Liver (tissue), 9 donors: ENCODE results near the gene VPS4B. TPM values are rescaled to one million over a fixed set of nuclear protein-coding genes. Genes with fewer than 3 reads are reported as not detected.

Source experiments
- DNase-seq: peaks from one replicate; pipeline ENCODE4 v3.0.0-alpha.2; 2017; ENCODE audit warnings: low spot score
- H3K27ac ChIP-seq, 2 donors: one replicate each; pipeline ENCODE4 v1.7.0; 2013; ENCODE audit warnings: inconsistent platforms in 2 of 2, low read length in 2 of 2, control low read depth in 1 of 2, low read depth in 1 of 2, mild to moderate bottlenecking in 1 of 2
- H3K27me3 ChIP-seq, 4 donors: one replicate each; pipeline versions ENCODE4 v1.6.1 to v1.7.0; 2013; ENCODE audit warnings: low read length in 3 of 4, inconsistent platforms in 1 of 4, mild to moderate bottlenecking in 1 of 4, moderate library complexity in 1 of 4; ENCODE audit not compliant: control insufficient read depth in 4 of 4, insufficient read depth in 4 of 4
- H3K36me3 ChIP-seq, 4 donors: one replicate each; pipeline versions ENCODE4 v1.6.1 to v1.7.0; 2013; ENCODE audit warnings: low read length in 3 of 4, mild to moderate bottlenecking in 3 of 4, low read depth in 1 of 4, moderate library complexity in 1 of 4; ENCODE audit not compliant: control insufficient read depth in 4 of 4, insufficient read depth in 3 of 4
- H3K4me1 ChIP-seq, 4 donors: one replicate each; pipeline versions ENCODE4 v1.6.1 to v1.7.0; 2013; ENCODE audit warnings: low read length in 3 of 4, mild to moderate bottlenecking in 3 of 4, moderate library complexity in 1 of 4; ENCODE audit not compliant: control insufficient read depth in 4 of 4, insufficient read depth in 4 of 4
- H3K4me3 ChIP-seq, 3 donors: one replicate each; pipeline versions ENCODE4 v1.6.1 to v1.7.0; 2013; ENCODE audit warnings: low read length in 3 of 3, control low read depth in 1 of 3, low read depth in 1 of 3, mild to moderate bottlenecking in 1 of 3
- H3K9ac ChIP-seq, 2 donors: one replicate each; pipeline ENCODE4 v1.7.0; 2013; ENCODE audit warnings: low read length in 2 of 2, mild to moderate bottlenecking in 2 of 2, moderate library complexity in 2 of 2, control low read depth in 1 of 2, low read depth in 1 of 2
- H3K9me3 ChIP-seq, 4 donors: one replicate each; pipeline versions ENCODE4 v1.6.1 to v1.7.0; 2013; ENCODE audit warnings: low read length in 3 of 4; ENCODE audit not compliant: control insufficient read depth in 4 of 4
- EGR1 ChIP-seq, 2 donors: IDR thresholded peaks; 2 replicates each; pipeline ENCODE4 v1.6.1; 2016 to 2018; ENCODE audit warnings: antibody characterized with exemption in 2 of 2, low read depth in 2 of 2
- FOXA2 ChIP-seq: IDR thresholded peaks from 2 replicates; pipeline ENCODE4 v1.6.1; 2016; ENCODE audit warnings: antibody characterized with exemption
- GABPA ChIP-seq, 2 donors: IDR thresholded peaks in 1 of 2; conservative IDR thresholded peaks in 1 of 2; 2 replicates each; pipeline ENCODE4 v1.6.1; 2016; ENCODE audit warnings: antibody characterized with exemption in 2 of 2, mild to moderate bottlenecking in 1 of 2, moderate library complexity in 1 of 2
- HNF4A ChIP-seq, 2 donors: conservative IDR thresholded peaks; 2 replicates each; pipeline ENCODE4 v1.6.1; 2016; ENCODE audit warnings: antibody characterized with exemption in 2 of 2, mild to moderate bottlenecking in 2 of 2
- HNF4G ChIP-seq: IDR thresholded peaks from 2 replicates; pipeline ENCODE4 v1.6.1; 2016; ENCODE audit warnings: antibody characterized with exemption
- NR2F2 ChIP-seq: IDR thresholded peaks from 2 replicates; pipeline ENCODE4 v1.6.1; 2016; ENCODE audit warnings: antibody characterized with exemption
- RAD21 ChIP-seq, 2 donors: IDR thresholded peaks; 2 replicates each; pipeline ENCODE4 v1.6.1; 2016; ENCODE audit warnings: antibody characterized with exemption in 2 of 2, mild to moderate bottlenecking in 2 of 2
- REST ChIP-seq: IDR thresholded peaks from 2 replicates; pipeline ENCODE4 v1.6.1; 2016; ENCODE audit warnings: antibody characterized with exemption, mild to moderate bottlenecking
- RXRA ChIP-seq, 2 donors: IDR thresholded peaks; 2 replicates each; pipeline ENCODE4 v1.6.1; 2017 to 2018; ENCODE audit warnings: antibody characterized with exemption in 2 of 2, mild to moderate bottlenecking in 1 of 2
- SP1 ChIP-seq: IDR thresholded peaks from 2 replicates; pipeline ENCODE4 v1.6.1; 2018; ENCODE audit warnings: antibody characterized with exemption, mild to moderate bottlenecking
- TAF1 ChIP-seq: conservative IDR thresholded peaks from 2 replicates; pipeline ENCODE4 v1.6.1; 2016; ENCODE audit warnings: antibody characterized with exemption, mild to moderate bottlenecking
- YY1 ChIP-seq: IDR thresholded peaks from 2 replicates; pipeline ENCODE4 v1.6.1; 2016; ENCODE audit warnings: antibody characterized with exemption, mild to moderate bottlenecking
- WGBS: extraction: QIAGEN DNeasy Blood & Tissue Kit; methylation state at CpG from one replicate; pipeline ENCODE4 v1.1.7; 2013; 5-methylcytosine and 5-hydroxymethylcytosine counted together
- polyA plus RNA-seq, 2 donors: library from polyadenylated mRNA; stranded (reverse) in 1 of 2; unstranded in 1 of 2; fragments of 200-250 nt in 1 of 2; fragments of >200 nt in 1 of 2; fragmentation: Nextera tagmentation in 1 of 2; extraction: Ambion mirVana in 1 of 2; gene quantifications; one replicate each; pipeline versions ENCODE4 v1.2.1 to v1.2.3, GENCODE V29; 2013 to 2015
- total RNA-seq, 2 donors: library from RNA; depleted of rRNA; stranded (reverse); fragments of >200 nt; gene quantifications; one replicate each; pipeline ENCODE4 v1.2.3, GENCODE V29; 2014
- TF ChIP-seq, protein P1 (sequence below): IDR thresholded peaks from 2 replicates; pipeline ENCODE4 v1.6.1; 2016; ENCODE audit warnings: antibody characterized with exemption
- TF ChIP-seq, protein P2 (sequence below): IDR thresholded peaks from 2 replicates; pipeline ENCODE4 v1.6.1; 2016; ENCODE audit warnings: antibody characterized with exemption
- TF ChIP-seq, protein P3 (sequence below): fragments of 150-350 bp; IDR thresholded peaks from 2 replicates; pipeline ENCODE4 v1.5.1; 2017; ENCODE audit warnings: improper control_type of control experiment, low read depth, low read length; ENCODE audit not compliant: missing input control
- TF ChIP-seq, protein P4 (sequence below): IDR thresholded peaks from 2 replicates; pipeline ENCODE4 v1.6.1; 2016; ENCODE audit warnings: antibody characterized with exemption
- donor health status: healthy.
- donor health status: healthy.
- donor health status: healthy.
- donor health status: healthy.
- donor health status: healthy.

Gene VPS4B
- total and polyA plus RNA-seq, 4 donors: 12.2 to 20.6 (median 18.2) TPM

GRCh38 chr18:63378919-63379638 is 43.2 kb downstream of the VPS4B start:
- H3K9ac ChIP-seq: no peak overlapping the region
- peaks cover 0 to 3% (median under 1%) of the 10 kb centered on the region in 4 donors for H3K9me3 ChIP-seq
- H3K4me3 ChIP-seq: no peak overlapping the region
- WGBS: 78% methylated on average over 4 of the region's 4 CpGs
- peaks cover 0 to 5% (median 3%) of the 10 kb centered on the region in 4 donors for H3K4me1 ChIP-seq
- no peak for TF ChIP-seq RXRA (IDR thresholded peaks at IDR 0.05)
- TF ChIP-seq, protein P1, sequence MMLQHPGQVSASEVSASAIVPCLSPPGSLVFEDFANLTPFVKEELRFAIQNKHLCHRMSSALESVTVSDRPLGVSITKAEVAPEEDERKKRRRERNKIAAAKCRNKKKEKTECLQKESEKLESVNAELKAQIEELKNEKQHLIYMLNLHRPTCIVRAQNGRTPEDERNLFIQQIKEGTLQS: no peak
- TF ChIP-seq NR2F2: no peak
- peaks cover 0 to 2% (median 0%) of the 10 kb centered on the region in 4 donors for H3K36me3 ChIP-seq
- DNase-seq: no peak
- no peaks in the 10 kb centered on the region for H3K27me3 ChIP-seq
- no peak overlapping the region for H3K27ac ChIP-seq

DNA sequence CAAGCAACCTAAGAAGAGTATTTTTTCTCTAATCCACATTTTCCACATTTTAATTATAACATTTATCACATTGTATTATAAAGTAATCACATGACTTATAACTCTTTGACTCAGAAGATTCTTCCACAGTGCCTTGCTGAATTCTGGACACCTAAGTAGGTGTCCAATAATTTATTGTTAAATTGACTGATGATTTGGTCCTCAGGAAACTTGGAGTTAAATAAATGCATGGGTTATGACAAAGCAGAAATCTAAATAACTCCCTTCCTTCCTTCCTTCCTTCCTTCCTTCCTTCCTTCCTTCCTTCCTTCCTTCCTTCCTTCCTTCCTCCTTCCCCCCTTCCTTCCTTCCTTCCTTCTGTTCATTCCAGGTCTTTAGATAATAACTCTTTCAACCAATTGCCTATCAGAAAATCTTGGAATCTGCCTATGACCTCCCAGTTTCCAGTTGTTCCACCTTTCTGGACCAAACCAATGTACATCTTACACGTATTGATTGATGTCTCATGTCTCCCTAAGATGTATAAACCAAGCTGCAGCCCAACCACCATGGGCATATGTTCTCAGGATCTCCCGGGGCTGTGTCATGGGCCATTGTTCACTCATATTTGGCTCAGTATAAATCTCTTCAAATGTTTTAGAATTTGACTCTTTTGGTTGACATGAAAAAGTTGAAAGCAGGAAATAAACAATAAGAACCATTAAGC is 44.8 kb downstream of the VPS4B start:
- no peak for DNase-seq
- Histone ChIP-seq H3K27me3 (no peaks in the 10 kb centered on the region), H3K27ac (no peak overlapping the region), H3K9me3 (peaks cover 0 to 3% (median 0%) of the 10 kb centered on the region in 4 donors), H3K9ac (no peak overlapping the region), H3K4me3 (no peak overlapping the region), H3K4me1 (no peaks in the 10 kb centered on the region), H3K36me3 (peaks cover 0 to 2% (median 0%) of the 10 kb centered on the region in 4 donors)
- 87% methylated on average over 2 of the region's 2 CpGs for WGBS
- TF ChIP-seq, protein P2, sequence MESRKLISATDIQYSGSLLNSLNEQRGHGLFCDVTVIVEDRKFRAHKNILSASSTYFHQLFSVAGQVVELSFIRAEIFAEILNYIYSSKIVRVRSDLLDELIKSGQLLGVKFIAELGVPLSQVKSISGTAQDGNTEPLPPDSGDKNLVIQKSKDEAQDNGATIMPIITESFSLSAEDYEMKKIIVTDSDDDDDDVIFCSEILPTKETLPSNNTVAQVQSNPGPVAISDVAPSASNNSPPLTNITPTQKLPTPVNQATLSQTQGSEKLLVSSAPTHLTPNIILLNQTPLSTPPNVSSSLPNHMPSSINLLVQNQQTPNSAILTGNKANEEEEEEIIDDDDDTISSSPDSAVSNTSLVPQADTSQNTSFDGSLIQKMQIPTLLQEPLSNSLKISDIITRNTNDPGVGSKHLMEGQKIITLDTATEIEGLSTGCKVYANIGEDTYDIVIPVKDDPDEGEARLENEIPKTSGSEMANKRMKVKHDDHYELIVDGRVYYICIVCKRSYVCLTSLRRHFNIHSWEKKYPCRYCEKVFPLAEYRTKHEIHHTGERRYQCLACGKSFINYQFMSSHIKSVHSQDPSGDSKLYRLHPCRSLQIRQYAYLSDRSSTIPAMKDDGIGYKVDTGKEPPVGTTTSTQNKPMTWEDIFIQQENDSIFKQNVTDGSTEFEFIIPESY: no peak
- TF ChIP-seq EGR1 (IDR thresholded peaks at IDR 0.05; ENCODE audit: low read depth in 2 of 2) (no peak), SP1 (no peak), TAF1 (no peak), RAD21 (IDR thresholded peaks at IDR 0.05) (no peak), YY1 (no peak), HNF4G (no peak), HNF4A (conservative IDR thresholded peaks at IDR 0.05) (no peak), GABPA (IDR thresholded peaks at IDR 0.05 in 1 of 2, conservative IDR thresholded peaks at IDR 0.05 in 1 of 2) (no peak), REST (no peak), NR2F2 (no peak), FOXA2 (no peak)
- TF ChIP-seq, protein P3, sequence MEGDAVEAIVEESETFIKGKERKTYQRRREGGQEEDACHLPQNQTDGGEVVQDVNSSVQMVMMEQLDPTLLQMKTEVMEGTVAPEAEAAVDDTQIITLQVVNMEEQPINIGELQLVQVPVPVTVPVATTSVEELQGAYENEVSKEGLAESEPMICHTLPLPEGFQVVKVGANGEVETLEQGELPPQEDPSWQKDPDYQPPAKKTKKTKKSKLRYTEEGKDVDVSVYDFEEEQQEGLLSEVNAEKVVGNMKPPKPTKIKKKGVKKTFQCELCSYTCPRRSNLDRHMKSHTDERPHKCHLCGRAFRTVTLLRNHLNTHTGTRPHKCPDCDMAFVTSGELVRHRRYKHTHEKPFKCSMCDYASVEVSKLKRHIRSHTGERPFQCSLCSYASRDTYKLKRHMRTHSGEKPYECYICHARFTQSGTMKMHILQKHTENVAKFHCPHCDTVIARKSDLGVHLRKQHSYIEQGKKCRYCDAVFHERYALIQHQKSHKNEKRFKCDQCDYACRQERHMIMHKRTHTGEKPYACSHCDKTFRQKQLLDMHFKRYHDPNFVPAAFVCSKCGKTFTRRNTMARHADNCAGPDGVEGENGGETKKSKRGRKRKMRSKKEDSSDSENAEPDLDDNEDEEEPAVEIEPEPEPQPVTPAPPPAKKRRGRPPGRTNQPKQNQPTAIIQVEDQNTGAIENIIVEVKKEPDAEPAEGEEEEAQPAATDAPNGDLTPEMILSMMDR: no peak
- TF ChIP-seq, protein P1: no peak
- TF ChIP-seq, protein P4, sequence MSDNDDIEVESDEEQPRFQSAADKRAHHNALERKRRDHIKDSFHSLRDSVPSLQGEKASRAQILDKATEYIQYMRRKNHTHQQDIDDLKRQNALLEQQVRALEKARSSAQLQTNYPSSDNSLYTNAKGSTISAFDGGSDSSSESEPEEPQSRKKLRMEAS: no peak
